Vagina (tissue), 2 donors: ENCODE measurements around the gene MAP7.

Experiments used
- POLR2A ChIP-seq, 2 donors: fragments of 450-650 bp; IDR thresholded peaks; one replicate each; pipeline ENCODE4 v1.6.1; 2017; ENCODE audit warnings: antibody characterized with exemption in 2 of 2, mild to moderate bottlenecking in 2 of 2, moderate library complexity in 2 of 2
- POLR2AphosphoS5 ChIP-seq, 2 donors: sonication (generic); formaldehyde crosslinking; IDR thresholded peaks; one replicate each; pipeline ENCODE4 v1.9.0; 2017; ENCODE audit warnings: antibody characterized with exemption in 2 of 2, mild to moderate bottlenecking in 2 of 2, low read depth in 1 of 2; ENCODE audit not compliant: insufficient read depth in 1 of 2

GRCh38 chr6:136566851-136567250 lies 16.6 kb upstream of the MAP7 start:
- TF ChIP-seq POLR2A (IDR thresholded peaks at IDR 0.05) (no peak), POLR2AphosphoS5 (IDR thresholded peaks at IDR 0.05; ENCODE audit: insufficient read depth in 1 of 2, low read depth in 1 of 2) (no peak)
